HepG2 (cell line): Measurements from ENCODE around the gene ZFPM1. TPM values are rescaled to one million over a fixed set of nuclear protein-coding genes. Genes with fewer than 3 reads are reported as not detected.

Experiments used
- HDAC2 ChIP-seq: sonication (generic); formaldehyde crosslinking; IDR thresholded peaks from 2 replicates; pipeline ENCODE4 v1.4.0; 2020; ENCODE audit warnings: missing genetic modification reagents
- HOXA9 ChIP-seq: sonication (generic); formaldehyde crosslinking; IDR thresholded peaks from 2 replicates; pipeline ENCODE4 v1.8.1; 2022; ENCODE audit warnings: missing genetic modification reagents, mild to moderate bottlenecking, moderate library complexity, borderline replicate concordance
- KLF16 ChIP-seq, 2 experiments: sonication (generic) in 1 of 2; formaldehyde crosslinking in 1 of 2; IDR thresholded peaks; 2 replicates each; pipeline versions ENCODE4 v1.6.1 to v1.8.0; 2016 to 2023; ENCODE audit warnings: missing genetic modification reagents in 2 of 2, missing compliant biosample characterization in 1 of 2
- KMT2A ChIP-seq: sonication (generic); formaldehyde crosslinking; IDR thresholded peaks from 2 replicates; pipeline ENCODE4 v1.4.0; 2020; ENCODE audit warnings: missing genetic modification reagents
- MYNN ChIP-seq: sonication (generic); formaldehyde crosslinking; IDR thresholded peaks from 2 replicates; pipeline ENCODE4 v1.4.0; 2020; ENCODE audit warnings: mild to moderate bottlenecking, low read depth, missing genetic modification reagents
- NFIB ChIP-seq: sonication (generic); formaldehyde crosslinking; IDR thresholded peaks from 2 replicates; pipeline ENCODE4 v1.9.0; 2021; ENCODE audit warnings: missing genetic modification reagents, mild to moderate bottlenecking, borderline replicate concordance
- STAG1 ChIP-seq: sonication (generic); formaldehyde crosslinking; IDR thresholded peaks from 2 replicates; pipeline ENCODE4 v1.4.0; 2020; ENCODE audit warnings: missing genetic modification reagents
- ZNF317 ChIP-seq: sonication (generic); formaldehyde crosslinking; IDR thresholded peaks from 2 replicates; pipeline ENCODE4 v1.5.0; 2020; ENCODE audit warnings: mild to moderate bottlenecking, missing genetic modification reagents
- ZNF333 ChIP-seq: sonication (generic); formaldehyde crosslinking; IDR thresholded peaks from 2 replicates; pipeline ENCODE4 v1.4.0; 2020; ENCODE audit warnings: mild to moderate bottlenecking, missing genetic modification reagents, borderline replicate concordance
- ZNF557 ChIP-seq: sonication (generic); formaldehyde crosslinking; IDR thresholded peaks from 2 replicates; pipeline ENCODE4 v1.4.0; 2020; ENCODE audit warnings: missing genetic modification reagents
- polyA plus RNA-seq, 8 experiments: library from polyadenylated mRNA; depleted of rRNA in 3 of 8; stranded (reverse) in 7 of 8; unstranded in 1 of 8; fragments of >200 nt; fragmentation: Illumina TruSeq in 4 of 8; extraction: Trizol in 4 of 8; gene quantifications; 2 replicates each; pipeline versions ENCODE4 v1.2.1 to v1.2.3, GENCODE V29; 2011 to 2016; ENCODE audit warnings: low read depth in 4 of 8, missing spikeins in 1 of 8, mixed read lengths in 1 of 8; ENCODE audit not compliant: insufficient read depth in 1 of 8
- total RNA-seq, 5 experiments: library from RNA; depleted of rRNA; stranded (reverse); fragments of >200 nt; fragmentation: Illumina TruSeq; extraction: Trizol; gene quantifications; 2 replicates each; pipeline ENCODE4 v1.2.3, GENCODE V29; 2016; ENCODE audit warnings: low read depth in 1 of 5
- TF ChIP-seq, protein P1 (sequence below): sonication (generic); formaldehyde crosslinking; IDR thresholded peaks from 2 replicates; pipeline ENCODE4 v1.4.0; 2020; ENCODE audit warnings: missing genetic modification reagents, mild to moderate bottlenecking, borderline replicate concordance
- TF ChIP-seq, protein P2 (sequence below): sonication (generic); formaldehyde crosslinking; IDR thresholded peaks from 2 replicates; pipeline ENCODE4 v1.4.0; 2020; ENCODE audit warnings: missing genetic modification reagents
- TF ChIP-seq, protein P3 (sequence below): sonication (generic); formaldehyde crosslinking; IDR thresholded peaks from 2 replicates; pipeline ENCODE4 v1.5.0; 2020; ENCODE audit warnings: mild to moderate bottlenecking, missing genetic modification reagents, borderline replicate concordance
- TF ChIP-seq, protein P4 (sequence below): sonication (generic); formaldehyde crosslinking; IDR thresholded peaks from 2 replicates; pipeline ENCODE4 v1.5.1; 2020; ENCODE audit warnings: mild to moderate bottlenecking, missing genetic modification reagents, borderline replicate concordance
- TF ChIP-seq, protein P5 (sequence below): sonication (generic); formaldehyde crosslinking; IDR thresholded peaks from 2 replicates; pipeline ENCODE4 v1.4.0; 2020; ENCODE audit warnings: low read depth, mild to moderate bottlenecking, missing genetic modification reagents
- TF ChIP-seq, protein P6 (sequence below): sonication (generic); formaldehyde crosslinking; IDR thresholded peaks from 2 replicates; pipeline ENCODE4 v1.5.0; 2020; ENCODE audit warnings: missing genetic modification reagents

The ZFPM1 gene
- total and polyA plus RNA-seq, 2 of the 13 experiments (the other 11 are each of a cell fraction or from before 2014, with no cell fraction given): 1.3 to 3.8 TPM

DNA sequence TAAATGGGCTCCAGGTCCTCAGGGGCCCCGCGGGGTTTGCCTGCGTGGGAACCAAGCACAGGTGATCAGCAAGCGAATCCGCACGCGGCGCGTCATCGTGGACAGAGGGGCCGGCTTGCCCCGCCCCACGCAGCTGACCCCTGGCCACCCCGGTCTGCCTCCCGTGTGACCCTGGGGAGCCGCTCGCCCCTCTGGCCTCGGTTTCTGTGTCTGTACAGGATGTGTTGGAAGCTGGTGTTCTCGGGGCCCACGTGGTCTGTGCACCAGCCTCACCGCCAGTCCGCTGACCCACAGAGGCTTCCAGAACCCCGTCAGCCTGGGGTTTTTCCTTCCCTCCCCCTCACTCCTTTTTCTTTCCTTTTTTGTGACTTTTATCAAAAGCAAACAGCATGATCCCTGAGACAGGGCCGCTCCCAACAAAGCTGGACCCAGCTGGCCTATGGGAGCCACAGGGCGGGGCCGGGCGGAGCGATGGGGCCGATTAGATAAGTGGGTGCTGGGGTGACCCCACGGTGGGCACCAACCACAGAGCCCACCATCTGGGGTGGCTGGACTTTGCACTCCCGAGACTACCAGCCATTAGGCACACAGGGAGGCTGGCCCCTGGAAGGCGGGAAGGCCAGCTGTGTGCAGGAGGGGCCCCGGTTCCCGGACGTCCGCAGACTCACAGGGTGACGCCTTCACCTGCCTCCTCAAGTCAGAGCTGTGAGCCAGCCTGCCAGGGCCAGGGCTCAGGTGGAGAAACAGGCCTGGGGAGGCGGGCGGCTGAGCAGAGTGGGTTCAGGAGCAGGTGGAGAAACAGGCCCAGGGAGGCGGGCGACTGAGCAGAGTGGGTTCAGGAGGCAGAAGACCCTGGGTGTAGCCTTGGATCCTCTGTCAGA lies 56.0 kb downstream of the ZFPM1 start (continued):
- TF ChIP-seq, protein P1, sequence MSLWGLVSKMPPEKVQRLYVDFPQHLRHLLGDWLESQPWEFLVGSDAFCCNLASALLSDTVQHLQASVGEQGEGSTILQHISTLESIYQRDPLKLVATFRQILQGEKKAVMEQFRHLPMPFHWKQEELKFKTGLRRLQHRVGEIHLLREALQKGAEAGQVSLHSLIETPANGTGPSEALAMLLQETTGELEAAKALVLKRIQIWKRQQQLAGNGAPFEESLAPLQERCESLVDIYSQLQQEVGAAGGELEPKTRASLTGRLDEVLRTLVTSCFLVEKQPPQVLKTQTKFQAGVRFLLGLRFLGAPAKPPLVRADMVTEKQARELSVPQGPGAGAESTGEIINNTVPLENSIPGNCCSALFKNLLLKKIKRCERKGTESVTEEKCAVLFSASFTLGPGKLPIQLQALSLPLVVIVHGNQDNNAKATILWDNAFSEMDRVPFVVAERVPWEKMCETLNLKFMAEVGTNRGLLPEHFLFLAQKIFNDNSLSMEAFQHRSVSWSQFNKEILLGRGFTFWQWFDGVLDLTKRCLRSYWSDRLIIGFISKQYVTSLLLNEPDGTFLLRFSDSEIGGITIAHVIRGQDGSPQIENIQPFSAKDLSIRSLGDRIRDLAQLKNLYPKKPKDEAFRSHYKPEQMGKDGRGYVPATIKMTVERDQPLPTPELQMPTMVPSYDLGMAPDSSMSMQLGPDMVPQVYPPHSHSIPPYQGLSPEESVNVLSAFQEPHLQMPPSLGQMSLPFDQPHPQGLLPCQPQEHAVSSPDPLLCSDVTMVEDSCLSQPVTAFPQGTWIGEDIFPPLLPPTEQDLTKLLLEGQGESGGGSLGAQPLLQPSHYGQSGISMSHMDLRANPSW (CRISPR knock-in tag): peak; percentile 81; the same call in 1 of the 2 replicates
- TF ChIP-seq, protein P2, sequence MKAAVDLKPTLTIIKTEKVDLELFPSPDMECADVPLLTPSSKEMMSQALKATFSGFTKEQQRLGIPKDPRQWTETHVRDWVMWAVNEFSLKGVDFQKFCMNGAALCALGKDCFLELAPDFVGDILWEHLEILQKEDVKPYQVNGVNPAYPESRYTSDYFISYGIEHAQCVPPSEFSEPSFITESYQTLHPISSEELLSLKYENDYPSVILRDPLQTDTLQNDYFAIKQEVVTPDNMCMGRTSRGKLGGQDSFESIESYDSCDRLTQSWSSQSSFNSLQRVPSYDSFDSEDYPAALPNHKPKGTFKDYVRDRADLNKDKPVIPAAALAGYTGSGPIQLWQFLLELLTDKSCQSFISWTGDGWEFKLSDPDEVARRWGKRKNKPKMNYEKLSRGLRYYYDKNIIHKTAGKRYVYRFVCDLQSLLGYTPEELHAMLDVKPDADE: no peak
- TF ChIP-seq ZNF557 (CRISPR knock-in tag): peak; percentile 70
- TF ChIP-seq HDAC2 (CRISPR knock-in tag): peak; percentile 84
- peak; percentile 51; the same call in 1 of the 2 replicates for TF ChIP-seq ZNF317 (CRISPR knock-in tag)
- TF ChIP-seq, protein P3, sequence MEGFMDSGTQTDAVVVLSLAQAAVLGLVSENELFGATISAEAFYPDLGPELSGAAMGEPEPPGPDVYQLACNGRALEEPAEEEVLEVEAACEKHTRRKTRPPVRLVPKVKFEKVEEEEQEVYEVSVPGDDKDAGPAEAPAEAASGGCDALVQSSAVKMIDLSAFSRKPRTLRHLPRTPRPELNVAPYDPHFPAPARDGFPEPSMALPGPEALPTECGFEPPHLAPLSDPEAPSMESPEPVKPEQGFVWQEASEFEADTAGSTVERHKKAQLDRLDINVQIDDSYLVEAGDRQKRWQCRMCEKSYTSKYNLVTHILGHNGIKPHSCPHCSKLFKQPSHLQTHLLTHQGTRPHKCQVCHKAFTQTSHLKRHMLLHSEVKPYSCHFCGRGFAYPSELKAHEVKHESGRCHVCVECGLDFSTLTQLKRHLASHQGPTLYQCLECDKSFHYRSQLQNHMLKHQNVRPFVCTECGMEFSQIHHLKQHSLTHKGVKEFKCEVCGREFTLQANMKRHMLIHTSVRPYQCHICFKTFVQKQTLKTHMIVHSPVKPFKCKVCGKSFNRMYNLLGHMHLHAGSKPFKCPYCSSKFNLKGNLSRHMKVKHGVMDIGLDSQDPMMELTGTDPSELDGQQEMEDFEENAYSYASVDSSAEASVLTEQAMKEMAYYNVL (CRISPR knock-in tag): peak; percentile 99
- peak in 1 of 2 experiments; percentile 77; a peak in 1 of 4 replicates for TF ChIP-seq KLF16 (CRISPR knock-in tag; IDR thresholded peaks at IDR 0.05)
- no peak for TF ChIP-seq NFIB (CRISPR knock-in tag)
- peak; percentile 29; the same call in 1 of the 2 replicates for TF ChIP-seq KMT2A (CRISPR knock-in tag)
- TF ChIP-seq STAG1 (CRISPR knock-in tag): no peak
- TF ChIP-seq, protein P4, sequence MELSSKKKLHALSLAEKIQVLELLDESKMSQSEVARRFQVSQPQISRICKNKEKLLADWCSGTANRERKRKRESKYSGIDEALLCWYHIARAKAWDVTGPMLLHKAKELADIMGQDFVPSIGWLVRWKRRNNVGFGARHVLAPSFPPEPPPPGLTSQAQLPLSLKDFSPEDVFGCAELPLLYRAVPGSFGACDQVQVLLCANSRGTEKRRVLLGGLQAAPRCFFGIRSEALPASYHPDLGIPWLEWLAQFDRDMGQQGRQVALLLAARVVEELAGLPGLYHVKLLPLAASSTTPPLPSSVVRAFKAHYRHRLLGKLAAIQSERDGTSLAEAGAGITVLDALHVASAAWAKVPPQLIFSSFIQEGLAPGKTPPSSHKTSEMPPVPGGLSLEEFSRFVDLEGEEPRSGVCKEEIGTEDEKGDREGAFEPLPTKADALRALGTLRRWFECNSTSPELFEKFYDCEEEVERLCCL (CRISPR knock-in tag): peak; percentile 73; the same call in 1 of the 2 replicates
- TF ChIP-seq, protein P5, sequence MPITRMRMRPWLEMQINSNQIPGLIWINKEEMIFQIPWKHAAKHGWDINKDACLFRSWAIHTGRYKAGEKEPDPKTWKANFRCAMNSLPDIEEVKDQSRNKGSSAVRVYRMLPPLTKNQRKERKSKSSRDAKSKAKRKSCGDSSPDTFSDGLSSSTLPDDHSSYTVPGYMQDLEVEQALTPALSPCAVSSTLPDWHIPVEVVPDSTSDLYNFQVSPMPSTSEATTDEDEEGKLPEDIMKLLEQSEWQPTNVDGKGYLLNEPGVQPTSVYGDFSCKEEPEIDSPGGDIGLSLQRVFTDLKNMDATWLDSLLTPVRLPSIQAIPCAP (CRISPR knock-in tag): peak; percentile 49; the same call in 1 of the 2 replicates
- TF ChIP-seq HOXA9 (CRISPR knock-in tag): peak; percentile 86; the same call in 1 of the 2 replicates
- TF ChIP-seq MYNN (CRISPR knock-in tag): no peak
- TF ChIP-seq, protein P6, sequence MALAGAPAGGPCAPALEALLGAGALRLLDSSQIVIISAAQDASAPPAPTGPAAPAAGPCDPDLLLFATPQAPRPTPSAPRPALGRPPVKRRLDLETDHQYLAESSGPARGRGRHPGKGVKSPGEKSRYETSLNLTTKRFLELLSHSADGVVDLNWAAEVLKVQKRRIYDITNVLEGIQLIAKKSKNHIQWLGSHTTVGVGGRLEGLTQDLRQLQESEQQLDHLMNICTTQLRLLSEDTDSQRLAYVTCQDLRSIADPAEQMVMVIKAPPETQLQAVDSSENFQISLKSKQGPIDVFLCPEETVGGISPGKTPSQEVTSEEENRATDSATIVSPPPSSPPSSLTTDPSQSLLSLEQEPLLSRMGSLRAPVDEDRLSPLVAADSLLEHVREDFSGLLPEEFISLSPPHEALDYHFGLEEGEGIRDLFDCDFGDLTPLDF: peak; percentile 63
- TF ChIP-seq ZNF333: no peak
